NCI-H1436 treated with DMSO at 0.1 percent for 48 hours (cell line): ENCODE results near the gene PPFIA4.

ENCODE experiments used
- DNase-seq: peaks from one replicate; lab custom pipeline; 2025; lab: John Stamatoyannopoulos, UW

Gene PPFIA4

DNA sequence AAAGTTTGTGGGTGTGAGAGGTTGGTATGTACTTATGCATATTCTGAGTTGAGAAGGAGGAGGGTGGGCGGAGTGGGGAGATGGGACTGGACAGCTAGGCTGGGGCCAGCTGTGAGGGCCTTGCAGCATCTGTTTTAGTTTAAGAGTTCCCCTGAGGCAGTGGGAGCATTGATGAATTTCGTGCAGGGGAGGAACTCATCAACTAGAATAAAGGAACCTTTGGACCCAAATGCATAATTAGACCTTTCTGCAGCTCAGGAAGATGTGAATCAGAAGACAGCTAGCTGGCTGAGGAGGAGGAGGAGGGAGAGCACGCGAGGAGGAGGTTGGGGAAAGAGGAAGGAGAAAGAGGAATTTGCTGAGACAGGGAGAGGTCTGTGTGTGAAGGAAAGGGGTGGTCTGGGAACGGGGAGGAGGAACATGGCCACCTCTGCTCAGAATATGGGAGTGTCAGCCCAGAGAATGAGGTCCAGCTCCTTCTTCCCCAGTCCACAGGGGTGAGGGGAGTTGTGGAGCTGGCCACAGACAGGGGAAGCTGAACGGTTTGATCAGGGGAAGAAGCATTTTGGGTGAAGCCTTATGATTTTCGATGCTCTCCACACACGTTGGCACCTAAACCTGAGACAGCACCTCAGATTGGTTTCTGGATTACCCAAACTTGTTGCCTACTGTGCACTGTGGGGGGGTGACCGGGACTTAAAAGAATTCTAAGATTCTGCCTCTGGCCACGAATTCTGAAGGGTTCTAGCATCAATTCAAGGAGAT is 31.8 kb downstream of the PPFIA4 start:
- DNase-seq = no peak

- no peak for DNase-seq
Observed at GRCh38 chr1:203058676-203058935, 32.3 kb downstream of the PPFIA4 start.

- no peak for DNase-seq
Observed at GRCh38 chr1:203059485-203059884, 33.2 kb downstream of the PPFIA4 start.

- DNase-seq = no peak
Observed at GRCh38 chr1:203060115-203060514, 33.8 kb downstream of the PPFIA4 start.

DNA sequence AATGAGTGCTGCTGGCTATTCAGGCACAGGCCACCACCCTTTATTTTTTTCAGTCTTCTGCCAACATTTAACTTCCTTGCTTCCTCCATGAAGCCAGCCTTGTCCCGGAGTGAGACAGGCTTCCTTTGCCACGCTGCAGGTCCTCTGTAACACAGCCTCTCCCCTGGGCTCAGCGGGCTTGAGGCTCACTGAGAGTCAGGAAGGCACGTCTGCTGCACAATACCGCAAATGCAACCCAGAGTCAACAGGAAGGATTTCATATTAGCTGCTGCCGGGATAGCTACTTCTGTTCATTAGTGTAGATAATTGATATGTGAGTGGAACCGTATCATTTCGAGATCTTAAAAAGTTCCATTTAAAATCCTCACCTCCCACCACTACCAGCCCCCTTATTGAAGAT is 37.0 kb downstream of the PPFIA4 start:
- no peak for DNase-seq

DNA sequence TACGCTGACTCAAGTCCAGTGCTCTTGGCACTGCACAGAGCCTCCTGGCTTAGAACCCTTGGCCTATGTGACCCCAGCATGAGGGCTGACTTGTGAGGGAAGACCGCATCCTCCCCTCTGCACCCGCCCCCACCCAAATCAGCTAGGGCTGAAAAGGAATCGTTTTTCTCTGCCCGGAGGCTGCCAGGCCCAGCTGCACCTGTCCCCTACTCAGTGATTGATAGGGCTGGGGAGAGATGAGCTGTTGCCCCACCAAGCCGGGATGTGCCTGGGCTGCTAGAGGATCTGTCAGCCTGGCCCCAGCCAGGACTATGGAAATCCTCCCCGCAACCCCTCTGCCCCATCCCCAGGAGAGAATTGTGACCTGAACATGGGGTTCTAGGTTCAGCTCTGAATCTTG is 38.9 kb downstream of the PPFIA4 start:
- no peak for DNase-seq

DNA sequence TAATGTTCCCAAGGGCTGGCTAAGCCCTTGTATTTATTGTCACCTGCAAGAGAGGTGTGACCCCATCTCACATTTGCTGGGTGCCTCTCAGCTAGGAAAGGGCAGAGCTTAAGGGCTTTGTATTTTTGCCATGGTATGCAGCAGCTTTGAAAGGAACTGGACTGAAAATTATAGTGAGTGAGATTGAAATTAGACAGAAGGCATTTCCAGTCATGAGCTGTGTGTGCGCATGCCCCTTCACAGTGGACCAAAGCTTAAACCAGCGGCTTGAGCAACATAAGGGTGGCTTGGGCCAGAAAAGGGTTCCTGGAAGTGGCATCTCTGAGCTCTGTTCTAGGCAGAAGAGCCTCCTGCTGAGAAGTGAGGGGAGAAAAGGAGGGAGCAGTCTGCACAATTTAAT is 39.7 kb downstream of the PPFIA4 start:
- no peak for DNase-seq

DNA sequence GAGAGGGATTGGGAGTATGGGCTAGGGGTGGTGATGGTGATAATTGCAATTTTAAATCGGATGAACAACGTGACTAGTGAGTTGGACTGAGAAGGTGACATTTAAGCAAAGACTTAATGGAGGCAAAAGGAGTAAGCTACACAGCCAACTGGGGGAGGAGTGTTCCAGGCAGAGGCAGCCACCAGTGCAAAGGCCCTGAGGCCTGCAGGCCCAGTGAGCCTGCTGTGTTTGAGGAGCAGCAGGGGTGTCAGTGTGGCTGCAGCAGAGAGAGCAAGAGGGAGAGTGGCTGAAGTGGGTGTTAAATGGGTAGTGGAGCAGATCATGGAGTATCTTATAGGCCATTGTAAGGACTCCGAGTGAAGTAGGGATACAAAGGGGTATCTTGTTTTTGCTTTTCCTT is 40.7 kb downstream of the PPFIA4 start:
- no peak for DNase-seq

- no peak for DNase-seq
Observed at GRCh38 chr1:203069030-203069747, 42.9 kb downstream of the PPFIA4 start.

GRCh38 chr1:203072002-203072602 is 45.8 kb downstream of the PPFIA4 start:
- no peak for DNase-seq

- DNase-seq = no peak
Observed at GRCh38 chr1:203072911-203073310, 46.6 kb downstream of the PPFIA4 start.

GRCh38 chr1:203073469-203073868 is 47.2 kb downstream of the PPFIA4 start:
- no peak for DNase-seq

- no peak for DNase-seq
Observed at GRCh38 chr1:203074610-203075009, 48.3 kb downstream of the PPFIA4 start.

GRCh38 chr1:203075236-203076030 is 49.1 kb downstream of the PPFIA4 start:
- no peak for DNase-seq

GRCh38 chr1:203076031-203076511 is 49.8 kb downstream of the PPFIA4 start:
- DNase-seq = no peak

- DNase-seq = no peak
Observed at GRCh38 chr1:203077367-203077766, 51.1 kb downstream of the PPFIA4 start.

GRCh38 chr1:203077956-203078355 is 51.7 kb downstream of the PPFIA4 start:
- DNase-seq = no peak

- no peak for DNase-seq
Observed at GRCh38 chr1:203078478-203078877, 52.2 kb downstream of the PPFIA4 start.

GRCh38 chr1:203080456-203080855 is 54.2 kb downstream of the PPFIA4 start:
- DNase-seq = no peak

GRCh38 chr1:203081465-203082230 is 55.4 kb downstream of the PPFIA4 start:
- DNase-seq = no peak

GRCh38 chr1:203082231-203082505 is 55.9 kb downstream of the PPFIA4 start:
- DNase-seq = no peak
